Activated B cell treated with CpG ODN at 0.5 μM for 24 hours (primary cell): ENCODE measurements around the gene PHACTR4. TPM values are rescaled to one million over a fixed set of nuclear protein-coding genes. Genes with fewer than 3 reads are reported as not detected.
A peak's percentile ranks its signal among the peaks of the same experiment; 100 is the strongest.

Source experiments
- ATAC-seq: fragments of 200-7000 bp; cut with Tn5 transposase; one replicate; pipeline ENCODE4 v1.10.0; 2021; ENCODE audit warnings: low read depth, mild to moderate bottlenecking, moderate library complexity
- CTCF ChIA-PET: fragments of 350-600 bp; sonication (Branson Sonifier 250); formaldehyde crosslinking; loops from one replicate; lab custom pipeline; 2021; ENCODE audit warnings: antibody characterized with exemption; lab: Charles Lee
- POLR2A ChIA-PET: fragments of 350-600 bp; sonication (Branson Sonifier 250); formaldehyde crosslinking; loops from one replicate; lab custom pipeline; 2021; ENCODE audit warnings: antibody characterized with exemption; lab: Charles Lee
- DNase-seq: peaks from one replicate; pipeline ENCODE4 v3.0.0; 2022
- H3K27ac Mint-ChIP-seq: one replicate; pipeline ENCODE4 v1.8.0; 2020; ENCODE audit warnings: mixed read lengths
- H3K27me3 Mint-ChIP-seq: one replicate; pipeline ENCODE4 v1.8.0; 2021; ENCODE audit warnings: mixed read lengths
- H3K36me3 Mint-ChIP-seq: one replicate; pipeline ENCODE4 v1.8.0; 2021; ENCODE audit warnings: low read depth, mixed read lengths
- H3K4me1 Mint-ChIP-seq: one replicate; pipeline ENCODE4 v1.8.0; 2021; ENCODE audit warnings: mixed read lengths
- H3K4me3 Mint-ChIP-seq: one replicate; pipeline ENCODE4 v1.8.0; 2020; ENCODE audit warnings: mild to moderate bottlenecking, mixed read lengths
- H3K9me3 Mint-ChIP-seq: one replicate; pipeline ENCODE4 v1.8.0; 2020; ENCODE audit warnings: mixed read lengths
- intact Hi-C: fragments of 100-400 bp; cut with micrococcal nuclease; formaldehyde crosslinking; loops from one replicate; pipeline ENCODE4 v1.15.1; 2024
- total RNA-seq: library from RNA; stranded (reverse); gene quantifications from 2 replicates; pipeline ENCODE4 v1.2.3, GENCODE V29; 2022
- TF ChIP-seq, protein P1 (sequence below): fragments of 200-600 bp; IDR thresholded peaks from one replicate; pipeline ENCODE4 v1.8.0; 2022; ENCODE audit warnings: antibody characterized with exemption, mild to moderate bottlenecking

PHACTR4 gene
- total RNA-seq: 27.2 and 31.5 TPM in 2 replicates

DNA sequence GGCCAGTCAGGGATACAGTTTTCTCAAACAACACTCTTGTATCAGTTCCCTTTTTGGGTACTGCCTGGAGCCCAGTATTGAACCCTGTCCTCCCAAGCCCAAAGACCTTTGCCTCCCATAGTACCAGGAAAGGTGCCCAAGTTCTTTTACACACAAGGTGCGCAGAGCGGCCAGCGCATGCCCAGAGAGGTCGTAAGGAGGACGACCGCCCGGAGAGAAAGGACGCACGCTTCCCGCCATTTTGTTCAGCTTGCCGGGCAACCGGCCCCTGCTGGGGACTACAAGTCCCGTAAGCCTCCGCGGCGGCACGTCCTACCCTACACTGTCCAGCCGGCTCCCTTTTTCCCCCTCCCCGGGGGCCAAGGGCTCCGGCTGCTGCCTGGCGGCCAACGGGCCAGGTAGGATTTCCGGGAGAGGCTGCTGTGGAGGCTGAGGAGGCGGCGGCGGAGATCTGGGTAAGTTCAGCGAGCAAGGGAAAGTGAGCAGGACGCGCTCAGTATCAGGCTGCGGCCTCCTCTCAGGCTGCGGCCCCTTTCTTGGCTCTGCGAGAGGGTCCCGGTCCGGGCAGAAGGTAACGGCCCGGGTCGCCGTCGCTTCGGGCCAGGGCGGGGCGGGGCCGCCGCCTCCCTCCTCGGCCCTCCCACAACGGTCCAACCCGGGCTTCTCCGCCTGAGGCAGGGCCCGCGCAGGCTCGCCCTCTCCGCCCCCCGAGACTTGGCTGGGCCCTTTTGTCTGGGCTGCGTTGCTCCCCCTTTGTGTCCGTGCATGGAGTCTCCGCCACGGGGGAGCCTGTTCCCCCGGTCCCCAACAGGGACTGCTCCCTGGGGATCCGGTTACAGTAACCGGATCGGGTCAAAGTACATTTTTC, at the start of gene PHACTR4:
Gene PHACTR4 (plus strand): TSS at position 370 of the 868 bp plus-strand sequence. CDS start 37,708 bp downstream, outside the sequence.
- ChIA-PET POLR2A (interaction anchor here (0.6 to 3.4 kb wide), 13 partner anchors 40 to 517 kb away, joined by 3 to 53 read pairs (median 5); partner anchors contain the start of genes ATP5IF1, GMEB1, MED18 and RCC1), CTCF (interaction anchor here (0.8 to 3.9 kb wide), 3 partner anchors 10 to 212 kb away, joined by 3 to 18 read pairs (median 8); no protein-coding TSS in a partner anchor)
- TF ChIP-seq, protein P1, sequence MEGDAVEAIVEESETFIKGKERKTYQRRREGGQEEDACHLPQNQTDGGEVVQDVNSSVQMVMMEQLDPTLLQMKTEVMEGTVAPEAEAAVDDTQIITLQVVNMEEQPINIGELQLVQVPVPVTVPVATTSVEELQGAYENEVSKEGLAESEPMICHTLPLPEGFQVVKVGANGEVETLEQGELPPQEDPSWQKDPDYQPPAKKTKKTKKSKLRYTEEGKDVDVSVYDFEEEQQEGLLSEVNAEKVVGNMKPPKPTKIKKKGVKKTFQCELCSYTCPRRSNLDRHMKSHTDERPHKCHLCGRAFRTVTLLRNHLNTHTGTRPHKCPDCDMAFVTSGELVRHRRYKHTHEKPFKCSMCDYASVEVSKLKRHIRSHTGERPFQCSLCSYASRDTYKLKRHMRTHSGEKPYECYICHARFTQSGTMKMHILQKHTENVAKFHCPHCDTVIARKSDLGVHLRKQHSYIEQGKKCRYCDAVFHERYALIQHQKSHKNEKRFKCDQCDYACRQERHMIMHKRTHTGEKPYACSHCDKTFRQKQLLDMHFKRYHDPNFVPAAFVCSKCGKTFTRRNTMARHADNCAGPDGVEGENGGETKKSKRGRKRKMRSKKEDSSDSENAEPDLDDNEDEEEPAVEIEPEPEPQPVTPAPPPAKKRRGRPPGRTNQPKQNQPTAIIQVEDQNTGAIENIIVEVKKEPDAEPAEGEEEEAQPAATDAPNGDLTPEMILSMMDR: no peak
- ATAC-seq: peak; percentile 89
- Mint-ChIP-seq H3K36me3 (peaks cover 15% of the 10 kb centered on the region), H3K9me3 (no peaks in the 10 kb centered on the region), H3K4me1 (peaks cover 21% of the 10 kb centered on the region), H3K27me3 (no peaks in the 10 kb centered on the region), H3K27ac (peak within 1 kb of the TSS; percentile 98), H3K4me3 (peak within 1 kb of the TSS; percentile 96)
- peak; percentile 74 for DNase-seq
- intact Hi-C loops: loop anchor here (1.0 to 2.0 kb wide), 7 partner anchors 9 to 367 kb away; partner anchors contain the start of genes MED18 and YTHDF2

DNA sequence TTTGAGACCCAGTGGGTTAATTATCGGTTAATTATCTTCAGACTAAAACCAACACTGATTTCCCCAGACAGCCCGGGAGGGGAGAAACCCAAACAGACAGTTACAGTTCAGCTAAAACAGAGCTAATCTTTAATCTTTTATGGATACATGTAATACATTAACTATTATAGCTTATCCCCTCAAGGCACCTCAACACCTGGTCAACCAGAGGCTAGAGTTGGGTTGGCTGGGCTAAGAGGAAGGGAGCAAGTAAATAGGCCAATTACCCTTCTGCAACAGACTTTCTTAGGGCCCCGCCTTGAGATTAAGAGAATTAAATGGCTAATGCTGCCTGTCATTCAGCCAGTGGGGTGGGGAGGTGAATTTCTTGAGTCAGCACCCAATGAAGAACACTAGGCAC, 47.3 kb upstream of the PHACTR4 start:
- no peak overlapping the region for H3K27ac Mint-ChIP-seq
- H3K27me3 Mint-ChIP-seq: peaks cover 3% of the 10 kb centered on the region
- H3K4me3 Mint-ChIP-seq: no peak overlapping the region
- peaks cover 15% of the 10 kb centered on the region for H3K4me1 Mint-ChIP-seq
- no peaks in the 10 kb centered on the region for H3K36me3 Mint-ChIP-seq
- H3K9me3 Mint-ChIP-seq: no peaks in the 10 kb centered on the region
- CTCF ChIA-PET: no interaction called here
- ATAC-seq (peak; percentile 23), DNase-seq (no peak)
- POLR2A ChIA-PET: no interaction called here
- TF ChIP-seq, protein P1: no peak
- intact Hi-C loops: no loop called here

- intact Hi-C loops: no loop called here
- no peak overlapping the region for H3K4me3 Mint-ChIP-seq
- peaks cover 30% of the 10 kb centered on the region for H3K4me1 Mint-ChIP-seq
- no peaks in the 10 kb centered on the region for H3K9me3 Mint-ChIP-seq
- TF ChIP-seq, protein P1: no peak
- peaks cover under 1% of the 10 kb centered on the region for H3K27me3 Mint-ChIP-seq
- H3K27ac Mint-ChIP-seq: no peak overlapping the region
- DNase-seq (no peak), ATAC-seq (no peak)
- ChIA-PET CTCF (no interaction called here), POLR2A (no interaction called here)
- peaks cover 3% of the 10 kb centered on the region for H3K36me3 Mint-ChIP-seq
Observed at GRCh38 chr1:28323720-28324119, 45.8 kb upstream of the PHACTR4 start.

DNA sequence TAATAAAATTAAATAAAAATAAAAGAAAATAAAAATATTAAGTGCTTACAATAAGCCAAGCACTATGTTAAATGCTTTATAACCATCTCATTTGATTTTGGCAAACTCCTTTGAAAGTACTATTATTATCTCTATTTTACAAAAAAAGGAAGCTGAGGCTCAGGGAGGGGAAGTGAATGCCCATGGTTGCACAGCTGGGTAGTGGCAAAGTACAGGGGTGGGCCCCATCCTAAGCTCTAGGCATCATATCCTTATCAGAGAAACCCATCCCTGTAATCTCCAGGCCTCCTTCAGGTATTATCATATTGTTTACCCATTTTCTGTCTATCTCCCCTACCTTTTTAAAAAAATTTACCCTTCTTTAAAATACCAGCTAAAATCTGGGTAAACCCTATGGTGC, 43.0 kb upstream of the PHACTR4 start:
- Mint-ChIP-seq H3K4me3 (no peak overlapping the region), H3K27me3 (peaks cover 2% of the 10 kb centered on the region), H3K36me3 (peaks cover 18% of the 10 kb centered on the region), H3K4me1 (peaks cover 46% of the 10 kb centered on the region), H3K9me3 (no peaks in the 10 kb centered on the region), H3K27ac (peak overlapping the region; percentile 97)
- ChIA-PET POLR2A (interaction anchor here (0.7 to 5.2 kb wide), 10 partner anchors 67 to 322 kb away, joined by 3 to 144 read pairs (median 7); partner anchors contain the start of genes RCC1, RNU11, SESN2 and TAF12), CTCF (interaction anchor here (0.8 to 1.5 kb wide), 2 partner anchors 8 to 79 kb away, joined by 3 to 6 read pairs; no protein-coding TSS in a partner anchor)
- TF ChIP-seq, protein P1: no peak
- DNase-seq (no peak), ATAC-seq (no peak)
- intact Hi-C loops: loop anchor here (5.0 kb wide), 1 partner anchor 494 kb away; the partner anchor contains the start of gene PPP1R8
